K562 (cell line): ENCODE data around the gene ZNF213. TPM values are rescaled to one million over a fixed set of nuclear protein-coding genes. Genes with fewer than 3 reads are reported as not detected.

ENCODE experiments used
- BCLAF1 ChIP-seq, 2 experiments: fragments of 450-650 bp in 1 of 2; IDR thresholded peaks; 2 replicates each; pipeline ENCODE4 v1.6.1; 2011 to 2017; ENCODE audit warnings: low read depth in 2 of 2, antibody characterized with exemption in 1 of 2, borderline replicate concordance in 1 of 2, low read length in 1 of 2, mild to moderate bottlenecking in 1 of 2, mixed read lengths in 1 of 2; ENCODE audit not compliant: control insufficient read depth in 1 of 2
- GABPA ChIP-seq: fragments of 200-800 bp; sonication (Bioruptor generic); conservative IDR thresholded peaks from 2 replicates; pipeline ENCODE4 v1.6.1; 2016; ENCODE audit warnings: low read depth, missing genetic modification characterization, missing compliant biosample characterization
- PHF8 ChIP-seq: fragments of 200-600 bp; sonication (generic); IDR thresholded peaks from 2 replicates; pipeline ENCODE4 v1.6.1; 2012; ENCODE audit warnings: mixed run types, mild to moderate bottlenecking, inconsistent platforms, low read length, moderate library complexity, borderline replicate concordance
- RBFOX2 ChIP-seq: fragments of 200-400 bp; formaldehyde crosslinking; IDR thresholded peaks from 2 replicates; pipeline ENCODE4 v1.6.1; 2017; ENCODE audit warnings: low read depth, mild to moderate bottlenecking, low read length, moderate library complexity
- STAG1 ChIP-seq: sonication (generic); formaldehyde crosslinking; IDR thresholded peaks from 2 replicates; pipeline ENCODE4 v1.5.0; 2020; ENCODE audit warnings: missing genetic modification reagents, borderline replicate concordance
- TCF7 ChIP-seq: sonication (generic); IDR thresholded peaks from 2 replicates; pipeline ENCODE4 v1.6.1; 2016; ENCODE audit warnings: antibody characterized with exemption, borderline replicate concordance
- ZNF318 ChIP-seq, 2 experiments: fragments of 450-650 bp; IDR thresholded peaks; 2 replicates each; pipeline ENCODE4 v1.6.1; 2016; ENCODE audit warnings: mild to moderate bottlenecking in 2 of 2, borderline replicate concordance in 1 of 2, low read depth in 1 of 2, moderate library complexity in 1 of 2
- polyA plus RNA-seq, 8 experiments: library from polyadenylated mRNA; depleted of rRNA in 4 of 8; stranded (reverse) in 5 of 8; unstranded in 3 of 8; fragments of >200 nt; fragmentation: Nextera tagmentation in 2 of 8; fragmentation: Illumina TruSeq in 1 of 8; extraction: Ambion mirVana in 2 of 8; extraction: Trizol in 1 of 8; gene quantifications; 2 replicates each; pipeline versions ENCODE4 v1.2.1 to v1.2.3, GENCODE V29; 2011 to 2014; ENCODE audit warnings: inconsistent platforms in 1 of 8, missing spikeins in 1 of 8
- total RNA-seq, 7 experiments: library from RNA; depleted of rRNA in 6 of 7; stranded (reverse); fragments of >200 nt in 6 of 7; fragmentation: Illumina TruSeq in 2 of 7; extraction: Trizol in 2 of 7; gene quantifications; 2 replicates each; pipeline versions ENCODE4 v1.2.1 to v1.2.3, GENCODE V29; 2011 to 2021; ENCODE audit warnings: low replicate concordance in 1 of 7

ZNF213 gene
- total and polyA plus RNA-seq, 9 of the 15 experiments (the other 6 are each of a cell fraction or from before 2014, with no cell fraction given) = 0.49 to 10.0 (median 1.8) TPM

GRCh38 chr16:3135126-3135715 lies 392 bp downstream of the ZNF213 start (continued):
- TF ChIP-seq ZNF318 (IDR thresholded peaks at IDR 0.05; ENCODE audit: borderline replicate concordance in 1 of 2, low read depth in 1 of 2) = no peak
- peak; percentile 26; the same call in 1 of the 2 replicates for TF ChIP-seq STAG1 (CRISPR knock-in tag)
- peak; percentile 73 for TF ChIP-seq RBFOX2
- TF ChIP-seq TCF7 = peak; percentile 39; the same call in 1 of the 2 replicates
- peak; percentile 78; the same call in 1 of the 2 replicates for TF ChIP-seq PHF8
- peak; percentile 89 for TF ChIP-seq GABPA
- no peak for TF ChIP-seq BCLAF1 (IDR thresholded peaks at IDR 0.05; ENCODE audit: borderline replicate concordance in 1 of 2, control insufficient read depth in 1 of 2, low read depth in 2 of 2, low read length in 1 of 2)
